HEK293 (cell line): Measurements from ENCODE around the gene SLC12A2.
A peak's percentile ranks its signal among the peaks of the same experiment; 100 is the strongest.

Experiments used
- KLF10 ChIP-seq: fragments of 450-650 bp; IDR thresholded peaks from 2 replicates; pipeline ENCODE4 v1.5.1; 2018; ENCODE audit warnings: missing biosample characterization, mild to moderate bottlenecking, missing genetic modification characterization
- YY1 ChIP-seq: fragments of 450-650 bp; formaldehyde crosslinking; IDR thresholded peaks from 2 replicates; pipeline ENCODE4 v1.5.1; 2018; ENCODE audit warnings: missing biosample characterization, missing genetic modification characterization
- ZNF174 ChIP-seq: fragments of 450-650 bp; formaldehyde crosslinking; IDR thresholded peaks from 2 replicates; pipeline ENCODE4 v1.5.0; 2017; ENCODE audit warnings: missing biosample characterization, mild to moderate bottlenecking, missing genetic modification characterization
- ZNF292 ChIP-seq: fragments of 450-650 bp; formaldehyde crosslinking; IDR thresholded peaks from 2 replicates; pipeline ENCODE4 v1.5.1; 2016; ENCODE audit warnings: low read depth, missing biosample characterization, missing genetic modification characterization, borderline replicate concordance
- ZNF423 ChIP-seq: fragments of 450-650 bp; formaldehyde crosslinking; IDR thresholded peaks from 2 replicates; pipeline ENCODE4 v1.5.1; 2016; ENCODE audit warnings: missing biosample characterization, missing genetic modification characterization
- ZNF555 ChIP-seq: fragments of 450-650 bp; formaldehyde crosslinking; conservative IDR thresholded peaks from 2 replicates; pipeline ENCODE4 v1.5.1; 2017; ENCODE audit warnings: missing biosample characterization, mild to moderate bottlenecking, missing genetic modification characterization, inconsistent platforms
- ZNF623 ChIP-seq: fragments of 450-650 bp; formaldehyde crosslinking; IDR thresholded peaks from 2 replicates; pipeline ENCODE4 v1.5.1; 2016; ENCODE audit warnings: missing biosample characterization, missing genetic modification characterization
- ZNF670 ChIP-seq: fragments of 450-650 bp; formaldehyde crosslinking; IDR thresholded peaks from 2 replicates; pipeline ENCODE4 v1.5.1; 2016; ENCODE audit warnings: missing biosample characterization, missing genetic modification characterization, low read depth
- ZNF843 ChIP-seq: fragments of 450-650 bp; formaldehyde crosslinking; IDR thresholded peaks from 2 replicates; pipeline ENCODE4 v1.5.1; 2016; ENCODE audit warnings: missing biosample characterization, missing genetic modification characterization
- TF ChIP-seq, protein P1 (sequence below): fragments of 450-650 bp; formaldehyde crosslinking; IDR thresholded peaks from 2 replicates; pipeline ENCODE4 v1.5.1; 2016; ENCODE audit warnings: missing biosample characterization, missing genetic modification characterization
- TF ChIP-seq, protein P2 (sequence below): fragments of 450-650 bp; formaldehyde crosslinking; IDR thresholded peaks from 2 replicates; pipeline ENCODE4 v1.5.1; 2016; ENCODE audit warnings: missing biosample characterization, missing genetic modification characterization
- TF ChIP-seq, protein P3 (sequence below): fragments of 450-650 bp; formaldehyde crosslinking; IDR thresholded peaks from 2 replicates; pipeline ENCODE4 v1.5.1; 2016; ENCODE audit warnings: missing biosample characterization, missing genetic modification characterization
- TF ChIP-seq, protein P4 (sequence below): fragments of 450-650 bp; formaldehyde crosslinking; IDR thresholded peaks from 2 replicates; pipeline ENCODE4 v1.5.1; 2016; ENCODE audit warnings: missing biosample characterization, missing genetic modification characterization, low read depth
- TF ChIP-seq, protein P5 (sequence below): fragments of 450-650 bp; formaldehyde crosslinking; IDR thresholded peaks from 2 replicates; pipeline ENCODE4 v1.5.1; 2016; ENCODE audit warnings: missing biosample characterization, missing genetic modification characterization

DNA sequence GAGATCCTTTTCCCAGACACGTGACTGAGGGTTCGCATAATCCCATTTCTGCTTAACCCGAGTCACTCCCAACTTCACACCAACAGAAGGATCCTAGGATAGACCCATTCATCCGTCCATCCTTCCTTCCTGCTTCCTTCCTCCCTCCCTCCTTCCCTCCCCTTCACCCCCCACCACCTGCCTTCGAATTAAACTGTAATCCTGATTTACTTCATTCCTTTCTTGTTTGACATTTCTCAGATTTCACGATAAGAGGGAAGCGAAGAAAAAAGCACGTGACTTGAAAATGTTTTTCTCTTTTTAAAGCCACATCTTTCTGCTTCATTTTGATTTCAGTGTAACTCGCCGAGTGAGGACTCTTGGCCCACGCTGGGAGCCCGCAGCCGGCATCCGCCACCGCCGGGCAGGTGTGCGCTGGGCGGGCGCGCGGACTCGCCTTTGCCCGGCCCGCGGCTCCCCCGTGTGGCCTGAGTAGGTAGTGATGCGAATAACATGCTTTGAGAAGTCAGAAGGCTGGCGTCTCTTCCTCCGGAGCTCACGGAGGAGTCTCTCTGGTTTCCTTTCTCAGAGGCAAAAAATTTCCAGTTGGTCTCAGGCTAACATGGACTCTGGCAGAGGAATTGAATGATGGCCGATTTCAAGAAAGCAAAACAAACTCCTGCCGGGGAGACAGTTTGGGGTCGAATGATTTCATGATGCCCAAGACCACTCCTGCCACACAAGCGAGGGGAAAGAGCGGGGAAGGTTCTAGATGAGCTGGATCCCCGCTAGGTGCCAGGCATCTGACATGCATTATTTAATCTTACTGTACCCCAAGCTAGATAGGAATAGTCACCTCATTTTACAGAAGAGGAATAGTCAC, 117.7 kb downstream of the SLC12A2 start:
- TF ChIP-seq, protein P1, sequence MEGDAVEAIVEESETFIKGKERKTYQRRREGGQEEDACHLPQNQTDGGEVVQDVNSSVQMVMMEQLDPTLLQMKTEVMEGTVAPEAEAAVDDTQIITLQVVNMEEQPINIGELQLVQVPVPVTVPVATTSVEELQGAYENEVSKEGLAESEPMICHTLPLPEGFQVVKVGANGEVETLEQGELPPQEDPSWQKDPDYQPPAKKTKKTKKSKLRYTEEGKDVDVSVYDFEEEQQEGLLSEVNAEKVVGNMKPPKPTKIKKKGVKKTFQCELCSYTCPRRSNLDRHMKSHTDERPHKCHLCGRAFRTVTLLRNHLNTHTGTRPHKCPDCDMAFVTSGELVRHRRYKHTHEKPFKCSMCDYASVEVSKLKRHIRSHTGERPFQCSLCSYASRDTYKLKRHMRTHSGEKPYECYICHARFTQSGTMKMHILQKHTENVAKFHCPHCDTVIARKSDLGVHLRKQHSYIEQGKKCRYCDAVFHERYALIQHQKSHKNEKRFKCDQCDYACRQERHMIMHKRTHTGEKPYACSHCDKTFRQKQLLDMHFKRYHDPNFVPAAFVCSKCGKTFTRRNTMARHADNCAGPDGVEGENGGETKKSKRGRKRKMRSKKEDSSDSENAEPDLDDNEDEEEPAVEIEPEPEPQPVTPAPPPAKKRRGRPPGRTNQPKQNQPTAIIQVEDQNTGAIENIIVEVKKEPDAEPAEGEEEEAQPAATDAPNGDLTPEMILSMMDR (tag by site-specific recombination): peak; percentile 56
- TF ChIP-seq, protein P2, sequence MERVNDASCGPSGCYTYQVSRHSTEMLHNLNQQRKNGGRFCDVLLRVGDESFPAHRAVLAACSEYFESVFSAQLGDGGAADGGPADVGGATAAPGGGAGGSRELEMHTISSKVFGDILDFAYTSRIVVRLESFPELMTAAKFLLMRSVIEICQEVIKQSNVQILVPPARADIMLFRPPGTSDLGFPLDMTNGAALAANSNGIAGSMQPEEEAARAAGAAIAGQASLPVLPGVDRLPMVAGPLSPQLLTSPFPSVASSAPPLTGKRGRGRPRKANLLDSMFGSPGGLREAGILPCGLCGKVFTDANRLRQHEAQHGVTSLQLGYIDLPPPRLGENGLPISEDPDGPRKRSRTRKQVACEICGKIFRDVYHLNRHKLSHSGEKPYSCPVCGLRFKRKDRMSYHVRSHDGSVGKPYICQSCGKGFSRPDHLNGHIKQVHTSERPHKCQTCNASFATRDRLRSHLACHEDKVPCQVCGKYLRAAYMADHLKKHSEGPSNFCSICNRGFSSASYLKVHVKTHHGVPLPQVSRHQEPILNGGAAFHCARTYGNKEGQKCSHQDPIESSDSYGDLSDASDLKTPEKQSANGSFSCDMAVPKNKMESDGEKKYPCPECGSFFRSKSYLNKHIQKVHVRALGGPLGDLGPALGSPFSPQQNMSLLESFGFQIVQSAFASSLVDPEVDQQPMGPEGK (tag by site-specific recombination): no peak
- TF ChIP-seq, protein P3, sequence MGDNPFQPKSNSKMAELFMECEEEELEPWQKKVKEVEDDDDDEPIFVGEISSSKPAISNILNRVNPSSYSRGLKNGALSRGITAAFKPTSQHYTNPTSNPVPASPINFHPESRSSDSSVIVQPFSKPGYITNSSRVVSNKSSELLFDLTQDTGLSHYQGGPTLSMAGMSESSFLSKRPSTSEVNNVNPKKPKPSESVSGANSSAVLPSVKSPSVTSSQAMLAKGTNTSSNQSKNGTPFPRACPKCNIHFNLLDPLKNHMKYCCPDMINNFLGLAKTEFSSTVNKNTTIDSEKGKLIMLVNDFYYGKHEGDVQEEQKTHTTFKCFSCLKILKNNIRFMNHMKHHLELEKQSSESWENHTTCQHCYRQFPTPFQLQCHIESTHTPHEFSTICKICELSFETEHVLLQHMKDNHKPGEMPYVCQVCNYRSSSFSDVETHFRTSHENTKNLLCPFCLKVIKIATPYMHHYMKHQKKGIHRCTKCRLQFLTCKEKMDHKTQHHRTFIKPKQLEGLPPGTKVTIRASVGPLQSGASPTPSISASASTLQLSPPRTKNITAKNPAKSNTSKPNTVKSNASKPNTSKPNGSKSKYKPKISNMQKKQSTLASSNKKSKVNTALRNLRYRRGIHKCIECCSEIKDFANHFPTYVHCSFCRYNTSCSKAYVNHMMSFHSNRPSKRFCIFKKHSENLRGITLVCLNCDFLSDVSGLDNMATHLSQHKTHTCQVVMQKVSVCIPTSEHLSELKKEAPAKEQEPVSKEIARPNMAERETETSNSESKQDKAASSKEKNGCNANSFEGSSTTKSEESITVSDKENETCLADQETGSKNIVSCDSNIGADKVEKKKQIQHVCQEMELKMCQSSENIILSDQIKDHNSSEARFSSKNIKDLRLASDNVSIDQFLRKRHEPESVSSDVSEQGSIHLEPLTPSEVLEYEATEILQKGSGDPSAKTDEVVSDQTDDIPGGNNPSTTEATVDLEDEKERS: no peak
- TF ChIP-seq ZNF423 (tag by site-specific recombination): no peak
- TF ChIP-seq ZNF843 (tag by site-specific recombination): no peak
- TF ChIP-seq YY1: no peak
- no peak for TF ChIP-seq ZNF555 (tag by site-specific recombination)
- TF ChIP-seq ZNF670 (tag by site-specific recombination): no peak
- no peak for TF ChIP-seq ZNF292
- TF ChIP-seq, protein P4, sequence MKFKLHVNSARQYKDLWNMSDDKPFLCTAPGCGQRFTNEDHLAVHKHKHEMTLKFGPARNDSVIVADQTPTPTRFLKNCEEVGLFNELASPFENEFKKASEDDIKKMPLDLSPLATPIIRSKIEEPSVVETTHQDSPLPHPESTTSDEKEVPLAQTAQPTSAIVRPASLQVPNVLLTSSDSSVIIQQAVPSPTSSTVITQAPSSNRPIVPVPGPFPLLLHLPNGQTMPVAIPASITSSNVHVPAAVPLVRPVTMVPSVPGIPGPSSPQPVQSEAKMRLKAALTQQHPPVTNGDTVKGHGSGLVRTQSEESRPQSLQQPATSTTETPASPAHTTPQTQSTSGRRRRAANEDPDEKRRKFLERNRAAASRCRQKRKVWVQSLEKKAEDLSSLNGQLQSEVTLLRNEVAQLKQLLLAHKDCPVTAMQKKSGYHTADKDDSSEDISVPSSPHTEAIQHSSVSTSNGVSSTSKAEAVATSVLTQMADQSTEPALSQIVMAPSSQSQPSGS: no peak
- TF ChIP-seq ZNF174 (tag by site-specific recombination): no peak
- no peak for TF ChIP-seq ZNF623
- TF ChIP-seq, protein P5, sequence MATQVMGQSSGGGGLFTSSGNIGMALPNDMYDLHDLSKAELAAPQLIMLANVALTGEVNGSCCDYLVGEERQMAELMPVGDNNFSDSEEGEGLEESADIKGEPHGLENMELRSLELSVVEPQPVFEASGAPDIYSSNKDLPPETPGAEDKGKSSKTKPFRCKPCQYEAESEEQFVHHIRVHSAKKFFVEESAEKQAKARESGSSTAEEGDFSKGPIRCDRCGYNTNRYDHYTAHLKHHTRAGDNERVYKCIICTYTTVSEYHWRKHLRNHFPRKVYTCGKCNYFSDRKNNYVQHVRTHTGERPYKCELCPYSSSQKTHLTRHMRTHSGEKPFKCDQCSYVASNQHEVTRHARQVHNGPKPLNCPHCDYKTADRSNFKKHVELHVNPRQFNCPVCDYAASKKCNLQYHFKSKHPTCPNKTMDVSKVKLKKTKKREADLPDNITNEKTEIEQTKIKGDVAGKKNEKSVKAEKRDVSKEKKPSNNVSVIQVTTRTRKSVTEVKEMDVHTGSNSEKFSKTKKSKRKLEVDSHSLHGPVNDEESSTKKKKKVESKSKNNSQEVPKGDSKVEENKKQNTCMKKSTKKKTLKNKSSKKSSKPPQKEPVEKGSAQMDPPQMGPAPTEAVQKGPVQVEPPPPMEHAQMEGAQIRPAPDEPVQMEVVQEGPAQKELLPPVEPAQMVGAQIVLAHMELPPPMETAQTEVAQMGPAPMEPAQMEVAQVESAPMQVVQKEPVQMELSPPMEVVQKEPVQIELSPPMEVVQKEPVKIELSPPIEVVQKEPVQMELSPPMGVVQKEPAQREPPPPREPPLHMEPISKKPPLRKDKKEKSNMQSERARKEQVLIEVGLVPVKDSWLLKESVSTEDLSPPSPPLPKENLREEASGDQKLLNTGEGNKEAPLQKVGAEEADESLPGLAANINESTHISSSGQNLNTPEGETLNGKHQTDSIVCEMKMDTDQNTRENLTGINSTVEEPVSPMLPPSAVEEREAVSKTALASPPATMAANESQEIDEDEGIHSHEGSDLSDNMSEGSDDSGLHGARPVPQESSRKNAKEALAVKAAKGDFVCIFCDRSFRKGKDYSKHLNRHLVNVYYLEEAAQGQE (tag by site-specific recombination): no peak
- TF ChIP-seq KLF10 (tag by site-specific recombination): peak; percentile 31
